ENCODE data around the gene ERICH6B. TPM values are rescaled to one million over a fixed set of nuclear protein-coding genes. Genes with fewer than 3 reads are reported as not detected.

The ERICH6B gene
- total and polyA plus RNA-seq, 2 of the 13 experiments (the other 11 are each of a cell fraction or from before 2014, with no cell fraction given): not detected

- FAIRE-seq: no peak
- 96% methylated on average over 2 of the region's 2 CpGs for WGBS (ENCODE audit: low lambda C conversion rate)
Observed at GRCh38 chr13:45516757-45517156, 98.8 kb downstream of the ERICH6B start.

More at GRCh38 chr13:45516757-45517156, 98.8 kb downstream of the ERICH6B start:
- ChIA-PET CTCF (ENCODE audit: low intra/inter-chr PET ratio, low total read pairs) (no interaction called here), POLR2A (interaction anchor here (0.6 kb wide), 1 partner anchor 445 kb away, joined by 4 read pairs; no protein-coding TSS in a partner anchor)
- Histone ChIP-seq H3K79me2 (ENCODE audit: insufficient read depth, low read length) (no peaks in the 10 kb centered on the region), H3K36me3 (replicated peaks in 1 of 2; ENCODE audit: control insufficient read depth in 1 of 2, insufficient read depth in 2 of 2, low read length in 2 of 2) (peaks cover 20 to 78% of the 10 kb centered on the region in 2 experiments), H3K4me1 (ENCODE audit: insufficient read depth, low read length) (no peaks in the 10 kb centered on the region), H3K4me2 (ENCODE audit: low read depth, low read length) (no peak overlapping the region), H3K9ac (ENCODE audit: insufficient read depth, low read depth, low read length) (no peak overlapping the region), H3K27ac (ENCODE audit: extremely low read length, insufficient read depth, low read length) (no peak overlapping the region), H2AFZ (ENCODE audit: low read length) (no peak overlapping the region), H3K27me3 (ENCODE audit: control insufficient read depth in 1 of 2, insufficient read depth in 2 of 2, low read length in 2 of 2) (no peaks in the 10 kb centered on the region), H3K9me3 (ENCODE audit: low read length) (no peaks in the 10 kb centered on the region), H3K4me3 (replicated peaks in 1 of 3; ENCODE audit: insufficient read depth in 1 of 3, low read depth in 2 of 3, low read length in 3 of 3) (no peak overlapping the region), H4K20me1 (ENCODE audit: insufficient read depth, low read length) (no peaks in the 10 kb centered on the region)
- intact Hi-C loops (cut with micrococcal nuclease; ENCODE audit: unreplicated experiment): no loop called here
- DNase-seq (ENCODE audit: low spot score): no peak
- in situ Hi-C loops (cut with HindIII; ENCODE audit: extremely low pct_ligation_motif_present, low pct_unique_long_range_greater_than_20kb): loop anchor here (25.0 kb wide), 1 partner anchor 479 kb away; no protein-coding TSS in a partner anchor
- ATAC-seq: no peak
- TF ChIP-seq ZNF343 (CRISPR knock-in tag; IDR thresholded peaks at IDR 0.05) (no peak), MAX (IDR thresholded peaks at IDR 0.05) (no peak), ZHX2 (IDR thresholded peaks at IDR 0.05; ENCODE audit: low read depth) (no peak), ZHX2 (CRISPR knock-in tag; IDR thresholded peaks at IDR 0.05; ENCODE audit: borderline replicate concordance) (no peak), SOX5 (CRISPR knock-in tag; IDR thresholded peaks at IDR 0.05; ENCODE audit: borderline replicate concordance) (no peak), SNAPC4 (CRISPR knock-in tag; IDR thresholded peaks at IDR 0.05) (no peak), HIC2 (CRISPR knock-in tag; IDR thresholded peaks at IDR 0.05; ENCODE audit: low read depth) (no peak), SP4 (CRISPR knock-in tag; IDR thresholded peaks at IDR 0.05) (no peak)
- BruUV-seq (replicated peaks): TSS peak; percentile 17
